ENCODE measurements around the gene FOXK2. TPM values are rescaled to one million over a fixed set of nuclear protein-coding genes. Genes with fewer than 3 reads are reported as not detected.
"Not testable (repeated sequence)": the region's sequence is repeated elsewhere in the genome, so short reads cannot be mapped to it uniquely, and the experiment has no call there.

The FOXK2 gene
- total and polyA plus RNA-seq, 7 experiments from 2014 or later: 4.2 to 67.1 (median 42.3) TPM

DNA sequence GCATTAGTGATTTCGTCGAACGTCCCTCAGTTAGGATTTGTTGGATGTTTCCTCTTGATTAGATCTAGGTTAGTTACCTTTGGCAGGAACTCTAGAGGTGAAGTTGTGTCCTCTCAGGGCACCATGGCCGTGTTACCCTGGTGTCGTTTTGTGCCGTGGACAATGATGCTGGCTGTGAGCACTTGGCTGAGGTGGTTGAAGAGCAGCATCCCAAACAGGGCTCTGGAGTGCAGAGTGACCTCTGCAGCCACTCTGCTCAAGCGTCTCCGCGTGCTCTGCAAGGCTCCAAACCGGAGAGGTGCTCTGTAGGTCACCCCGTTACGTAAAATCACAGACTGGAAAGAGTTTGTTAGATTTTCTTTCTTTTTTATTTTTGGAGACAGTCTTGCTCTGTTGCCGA is 33.0 kb downstream of the FOXK2 start:
- DNase-seq (no peak), ATAC-seq (no peak)
- intact Hi-C loops (cut with micrococcal nuclease): loop anchor here in 1 of 2 donors (2.0 to 5.0 kb wide), 2 partner anchors 35 to 134 kb away; partner anchors contain the start of genes FOXK2, HEXD and OGFOD3
- no peaks in the 10 kb centered on the region for H3K27me3 ChIP-seq (ENCODE audit: control insufficient read depth in 2 of 2, insufficient read depth in 2 of 2, low read length in 2 of 2)
- peak overlapping the region in 4 of 9 donors; percentile 62 to 81 (median 68) for H3K27ac Mint-ChIP-seq
- H3K4me1 Mint-ChIP-seq: peaks cover 26 to 49% (median 35%) of the 10 kb centered on the region in 7 donors
- H3K27me3 Mint-ChIP-seq: no peaks in the 10 kb centered on the region
- H3K4me1 ChIP-seq (ENCODE audit: control insufficient read depth in 2 of 2, insufficient read depth in 2 of 2, low read length in 2 of 2): peaks cover 3 to 18% of the 10 kb centered on the region in 2 donors
- H3K9me3 ChIP-seq (ENCODE audit: control insufficient read depth in 2 of 3, low read length in 3 of 3): no peaks in the 10 kb centered on the region
- POLR2A ChIA-PET: interaction anchor here (0.6 kb wide), 1 partner anchor 16 kb away, joined by 3 read pairs; no protein-coding TSS in a partner anchor
- H3K9me3 Mint-ChIP-seq: no peaks in the 10 kb centered on the region
- no peak overlapping the region for H3K27ac ChIP-seq (ENCODE audit: low read depth, low read length)
- CTCF ChIA-PET: interaction anchor here (0.9 to 2.3 kb wide), 2 partner anchors 9 to 201 kb away, joined by 4 to 13 read pairs; no protein-coding TSS in a partner anchor
- no peak overlapping the region for H3K4me3 Mint-ChIP-seq
- no peak overlapping the region for H3K4me3 ChIP-seq (ENCODE audit: low read length)
- peaks cover 0 to 8% (median 0%) of the 10 kb centered on the region in 5 donors for H3K36me3 Mint-ChIP-seq
- no peaks in the 10 kb centered on the region for H3K36me3 ChIP-seq (ENCODE audit: control insufficient read depth in 2 of 3, insufficient read depth in 3 of 3, low read length in 3 of 3)

DNA sequence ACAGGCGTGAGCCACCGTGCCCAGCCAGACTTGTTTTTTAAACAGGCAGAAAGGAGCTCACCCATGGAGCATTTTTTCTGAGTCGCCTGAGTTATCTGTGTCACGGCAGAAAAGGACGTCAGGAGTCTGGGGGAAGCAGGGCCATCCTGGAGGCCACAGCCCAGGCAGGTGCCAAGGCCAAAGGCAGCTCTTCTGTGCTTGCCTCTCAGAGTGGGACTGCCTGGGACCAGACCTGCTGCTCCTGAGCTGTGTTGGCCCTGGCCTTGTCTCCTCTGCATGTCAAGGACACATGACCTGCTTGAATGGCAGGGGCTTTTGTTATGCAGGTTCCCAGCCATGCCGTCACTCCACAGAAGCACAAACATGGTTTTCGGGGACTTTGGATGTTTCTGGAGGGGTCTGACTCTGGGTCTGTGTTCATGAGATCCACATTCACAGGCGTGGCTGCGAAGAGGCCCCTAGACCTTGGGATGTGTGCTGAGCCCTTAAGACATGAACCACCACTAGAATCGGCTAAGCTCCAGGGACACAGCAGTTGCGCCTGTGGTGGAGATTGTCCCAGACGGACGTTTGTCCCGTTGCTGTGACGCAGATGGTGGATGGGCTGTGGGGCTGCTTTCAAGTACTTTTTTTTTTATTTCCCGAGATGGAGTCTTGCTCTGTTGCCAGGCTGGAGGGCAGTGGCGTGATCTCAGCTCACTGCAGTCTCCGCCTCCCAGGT is 33.8 kb downstream of the FOXK2 start:
- peaks cover 19 to 49% (median 34%) of the 10 kb centered on the region in 7 donors for H3K4me1 Mint-ChIP-seq
- POLR2A ChIA-PET: interaction anchor here (0.6 to 1.3 kb wide), 2 partner anchors 15 to 104 kb away, joined by 3 to 5 read pairs; no protein-coding TSS in a partner anchor
- ATAC-seq (no peak), DNase-seq (no peak)
- intact Hi-C loops (cut with micrococcal nuclease): loop anchor here in 1 of 2 donors (2.0 to 5.0 kb wide), 2 partner anchors 36 to 135 kb away; partner anchors contain the start of genes FOXK2, HEXD and OGFOD3
- H3K27ac ChIP-seq (ENCODE audit: low read depth, low read length): no peak overlapping the region
- peak overlapping the region in 1 of 9 donors; percentile 62 for H3K27ac Mint-ChIP-seq
- CTCF ChIA-PET: interaction anchor here (0.5 to 2.3 kb wide), 4 partner anchors 10 to 375 kb away, joined by 3 to 13 read pairs (median 4); no protein-coding TSS in a partner anchor
- no peaks in the 10 kb centered on the region for H3K27me3 Mint-ChIP-seq
- peaks cover 3 to 18% of the 10 kb centered on the region in 2 donors for H3K4me1 ChIP-seq (ENCODE audit: control insufficient read depth in 2 of 2, insufficient read depth in 2 of 2, low read length in 2 of 2)
- no peaks in the 10 kb centered on the region for H3K36me3 ChIP-seq (ENCODE audit: control insufficient read depth in 2 of 3, insufficient read depth in 3 of 3, low read length in 3 of 3)
- H3K36me3 Mint-ChIP-seq: peaks cover 0 to under 1% (median 0%) of the 10 kb centered on the region in 5 donors
- H3K9me3 ChIP-seq (ENCODE audit: control insufficient read depth in 2 of 3, low read length in 3 of 3): no peaks in the 10 kb centered on the region
- no peak overlapping the region for H3K4me3 Mint-ChIP-seq
- no peak overlapping the region for H3K4me3 ChIP-seq (ENCODE audit: low read length)
- no peaks in the 10 kb centered on the region for H3K9me3 Mint-ChIP-seq
- no peaks in the 10 kb centered on the region for H3K27me3 ChIP-seq (ENCODE audit: control insufficient read depth in 2 of 2, insufficient read depth in 2 of 2, low read length in 2 of 2)

GRCh38 chr17:82557510-82557909 is 38.0 kb downstream of the FOXK2 start:
- DNase-seq; H3K36me3 ChIP-seq (ENCODE audit: control insufficient read depth in 2 of 3, insufficient read depth in 3 of 3, low read length in 3 of 3); H3K4me3 ChIP-seq (ENCODE audit: low read length); H3K36me3 Mint-ChIP-seq; intact Hi-C loops (cut with micrococcal nuclease); H3K27ac ChIP-seq (ENCODE audit: low read depth, low read length); H3K4me3 Mint-ChIP-seq; POLR2A ChIA-PET; H3K9me3 ChIP-seq (ENCODE audit: control insufficient read depth in 2 of 3, low read length in 3 of 3); H3K27me3 ChIP-seq (ENCODE audit: control insufficient read depth in 2 of 2, insufficient read depth in 2 of 2, low read length in 2 of 2); H3K27me3 Mint-ChIP-seq; ATAC-seq; H3K9me3 Mint-ChIP-seq; CTCF ChIA-PET; H3K4me1 ChIP-seq (ENCODE audit: control insufficient read depth in 2 of 2, insufficient read depth in 2 of 2, low read length in 2 of 2): not testable (repeated sequence)
- Mint-ChIP-seq H3K27ac (peak overlapping the region in 2 of 9 donors; percentile 25 to 45), H3K4me1 (peaks cover 20 to 52% (median 38%) of the 10 kb centered on the region in 7 donors)

DNA sequence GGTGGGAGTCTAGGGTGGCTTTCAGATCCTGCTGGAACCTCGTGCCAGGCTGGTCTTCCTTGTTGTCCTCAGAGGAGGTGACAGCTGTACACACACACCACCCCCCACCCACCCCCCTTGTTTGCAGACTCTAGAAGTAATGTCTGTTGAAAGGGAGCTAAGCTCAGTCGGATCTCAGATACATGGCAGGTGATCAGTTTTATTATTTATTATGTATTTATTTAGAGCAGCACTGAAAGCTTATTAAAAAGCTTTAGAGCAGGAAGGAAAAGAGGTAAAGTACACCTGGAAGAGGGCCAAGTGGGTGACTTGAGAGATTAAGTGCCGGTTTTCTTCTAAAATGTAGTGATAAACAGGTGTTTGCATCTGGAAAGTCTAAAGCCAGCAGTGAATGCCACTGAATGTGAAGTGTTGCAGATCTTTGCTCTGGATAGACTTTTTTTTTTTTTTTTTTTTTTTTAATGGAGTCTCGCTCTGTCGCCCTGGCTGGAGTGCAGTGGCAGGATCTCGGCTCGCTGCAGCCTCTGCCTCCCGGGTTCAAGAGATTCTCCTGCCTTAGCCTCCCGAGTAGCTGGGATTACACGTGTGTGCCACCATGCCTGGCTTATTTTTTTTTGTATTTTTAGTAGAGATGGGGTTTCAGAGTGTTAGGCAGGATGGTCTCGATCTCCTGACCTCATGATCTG is 40.2 kb downstream of the FOXK2 start:
- ATAC-seq (no peak), DNase-seq (no peak)
- intact Hi-C loops (cut with micrococcal nuclease): no loop called here
- peak overlapping the region in 1 of 10 donors; percentile 37 for H3K4me3 Mint-ChIP-seq
- H3K36me3 Mint-ChIP-seq: no peaks in the 10 kb centered on the region
- no peaks in the 10 kb centered on the region for H3K9me3 Mint-ChIP-seq
- H3K27me3 Mint-ChIP-seq: no peaks in the 10 kb centered on the region
- H3K4me1 Mint-ChIP-seq: peaks cover 14 to 39% (median 30%) of the 10 kb centered on the region in 7 donors
- ChIA-PET CTCF (no interaction called here), POLR2A (interaction anchor here (0.7 kb wide), 1 partner anchor 157 kb away, joined by 5 read pairs; no protein-coding TSS in a partner anchor)
- no peak overlapping the region for H3K4me3 ChIP-seq (ENCODE audit: low read length)
- H3K9me3 ChIP-seq (ENCODE audit: control insufficient read depth in 2 of 3, low read length in 3 of 3): no peaks in the 10 kb centered on the region
- H3K36me3 ChIP-seq (ENCODE audit: control insufficient read depth in 2 of 3, insufficient read depth in 3 of 3, low read length in 3 of 3): peaks cover 0 to 2% (median 0%) of the 10 kb centered on the region in 3 experiments
- H3K27ac ChIP-seq (ENCODE audit: low read depth, low read length): no peak overlapping the region
- H3K27ac Mint-ChIP-seq: peak overlapping the region in 1 of 9 donors; percentile 8
- no peaks in the 10 kb centered on the region for H3K27me3 ChIP-seq (ENCODE audit: control insufficient read depth in 2 of 2, insufficient read depth in 2 of 2, low read length in 2 of 2)
- peaks cover 0 to under 1% of the 10 kb centered on the region in 2 donors for H3K4me1 ChIP-seq (ENCODE audit: control insufficient read depth in 2 of 2, insufficient read depth in 2 of 2, low read length in 2 of 2)

- intact Hi-C loops (cut with micrococcal nuclease): no loop called here
- Mint-ChIP-seq H3K9me3 (no peaks in the 10 kb centered on the region), H3K27me3 (no peaks in the 10 kb centered on the region), H3K27ac (no peak overlapping the region), H3K36me3 (peaks cover 0 to 5% (median 0%) of the 10 kb centered on the region in 5 donors), H3K4me1 (peaks cover 14 to 39% (median 30%) of the 10 kb centered on the region in 7 donors), H3K4me3 (peak overlapping the region in 1 of 10 donors; percentile 37)
- no peak for DNase-seq
- Histone ChIP-seq H3K36me3 (ENCODE audit: control insufficient read depth in 2 of 3, insufficient read depth in 3 of 3, low read length in 3 of 3) (peaks cover 0 to 8% (median 0%) of the 10 kb centered on the region in 3 experiments), H3K27ac (ENCODE audit: low read depth, low read length) (no peak overlapping the region), H3K27me3 (ENCODE audit: control insufficient read depth in 2 of 2, insufficient read depth in 2 of 2, low read length in 2 of 2) (no peaks in the 10 kb centered on the region), H3K4me3 (ENCODE audit: low read length) (no peak overlapping the region), H3K4me1 (ENCODE audit: control insufficient read depth in 2 of 2, insufficient read depth in 2 of 2, low read length in 2 of 2) (no peaks in the 10 kb centered on the region), H3K9me3 (ENCODE audit: control insufficient read depth in 2 of 3, low read length in 3 of 3) (no peaks in the 10 kb centered on the region)
- ChIA-PET CTCF (interaction anchor here (0.7 kb wide), 1 partner anchor 208 kb away, joined by 3 read pairs; no protein-coding TSS in a partner anchor), POLR2A (no interaction called here)
- no peak for ATAC-seq
Observed at GRCh38 chr17:82560252-82560642, 40.7 kb downstream of the FOXK2 start.

DNA sequence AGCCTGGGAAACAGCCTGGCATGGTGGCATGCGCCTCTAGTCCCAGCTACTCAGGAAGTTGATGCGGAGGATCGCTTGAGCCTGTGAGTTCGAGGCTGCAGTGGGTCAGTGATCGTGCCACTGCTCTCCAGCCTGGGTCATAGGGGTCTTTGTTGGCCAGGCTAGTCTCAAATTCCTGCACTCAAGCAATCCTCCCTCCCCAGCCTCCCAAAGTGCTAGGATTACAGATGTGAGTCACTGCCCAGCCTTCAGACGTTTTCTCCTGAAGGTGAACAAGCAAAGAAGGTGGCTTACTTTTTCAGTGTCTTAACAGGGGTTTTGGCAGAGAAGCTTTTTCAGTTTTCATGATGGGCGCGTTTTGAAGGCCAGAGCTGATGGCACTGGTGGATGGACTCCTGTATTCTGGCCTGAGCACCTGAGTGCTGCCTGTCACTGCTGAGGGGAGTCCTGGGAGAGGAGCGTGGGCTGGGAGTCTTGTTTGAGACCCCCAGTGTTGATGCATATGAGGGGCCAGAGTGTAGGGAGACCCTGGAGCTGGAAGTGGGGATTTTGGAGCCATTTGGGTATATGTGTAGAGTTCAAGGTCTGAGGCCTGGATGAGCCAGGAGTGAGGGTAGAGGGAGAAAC is 41.4 kb downstream of the FOXK2 start:
- CTCF ChIA-PET: interaction anchor here (0.6 to 0.7 kb wide), 2 partner anchors 208 to 265 kb away, joined by 3 read pairs; no protein-coding TSS in a partner anchor
- Mint-ChIP-seq H3K27ac (peak overlapping the region in 4 of 9 donors; percentile 6 to 25 (median 12)), H3K9me3 (no peaks in the 10 kb centered on the region), H3K36me3 (peaks cover 0 to 11% (median 2%) of the 10 kb centered on the region in 5 donors), H3K27me3 (no peaks in the 10 kb centered on the region), H3K4me1 (peaks cover 13 to 39% (median 27%) of the 10 kb centered on the region in 7 donors), H3K4me3 (peak overlapping the region in 1 of 10 donors; percentile 8)
- H3K36me3 ChIP-seq (ENCODE audit: control insufficient read depth in 2 of 3, insufficient read depth in 3 of 3, low read length in 3 of 3): peaks cover 0 to 13% (median 0%) of the 10 kb centered on the region in 3 experiments
- POLR2A ChIA-PET: no interaction called here
- no peaks in the 10 kb centered on the region for H3K27me3 ChIP-seq (ENCODE audit: control insufficient read depth in 2 of 2, insufficient read depth in 2 of 2, low read length in 2 of 2)
- no peak for ATAC-seq
- H3K4me3 ChIP-seq (ENCODE audit: low read length): no peak overlapping the region
- DNase-seq: no peak
- no peak overlapping the region for H3K27ac ChIP-seq (ENCODE audit: low read depth, low read length)
- H3K4me1 ChIP-seq (ENCODE audit: control insufficient read depth in 2 of 2, insufficient read depth in 2 of 2, low read length in 2 of 2): no peaks in the 10 kb centered on the region
- intact Hi-C loops (cut with micrococcal nuclease): no loop called here
- H3K9me3 ChIP-seq (ENCODE audit: control insufficient read depth in 2 of 3, low read length in 3 of 3): no peaks in the 10 kb centered on the region
